ENCODE measurements around the gene OR51F1.
"Not testable (repeated sequence)": the region's sequence is repeated elsewhere in the genome, so short reads cannot be mapped to it uniquely, and the experiment has no call there.

Gene OR51F1, protein sequence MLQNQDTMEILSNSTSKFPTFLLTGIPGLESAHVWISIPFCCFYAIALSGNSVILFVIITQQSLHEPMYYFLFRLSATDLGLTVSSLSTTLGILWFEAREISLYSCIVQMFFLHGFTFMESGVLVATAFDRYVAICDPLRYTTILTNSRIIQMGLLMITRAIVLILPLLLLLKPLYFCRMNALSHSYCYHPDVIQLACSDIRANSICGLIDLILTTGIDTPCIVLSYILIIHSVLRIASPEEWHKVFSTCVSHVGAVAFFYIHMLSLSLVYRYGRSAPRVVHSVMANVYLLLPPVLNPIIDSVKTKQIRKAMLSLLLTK

GRCh38 chr11:4769838-4770237 lies at the start of gene OR51F1:
Gene OR51F1, minus strand, starts transcription at chr11:4769938. Its CDS starts 0 bp downstream, at chr11:4769938.
- DNase-seq: no peak

DNA sequence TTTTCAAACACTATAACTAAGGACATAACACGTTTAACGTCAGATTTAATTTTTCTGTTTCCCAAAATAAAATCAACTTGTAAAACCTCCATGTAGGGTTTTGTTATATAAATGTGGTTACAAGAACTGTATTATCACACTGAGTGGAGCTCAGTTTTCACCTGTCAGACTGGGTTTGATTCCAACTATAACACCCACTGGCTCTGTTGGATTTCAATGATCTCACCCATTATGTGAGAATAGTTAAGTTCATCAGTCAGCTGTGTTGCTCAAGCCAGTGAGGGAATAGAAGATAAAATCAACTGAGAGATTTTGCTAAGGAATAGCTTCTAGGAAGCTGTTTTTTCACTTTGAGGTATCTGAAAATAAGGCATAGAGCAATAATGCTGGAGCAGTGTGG lies 39.5 kb upstream of the OR51F1 start:
- DNase-seq: no peak

GRCh38 chr11:4808476-4808875 lies 38.7 kb upstream of the OR51F1 start:
- DNase-seq: no peak

DNA sequence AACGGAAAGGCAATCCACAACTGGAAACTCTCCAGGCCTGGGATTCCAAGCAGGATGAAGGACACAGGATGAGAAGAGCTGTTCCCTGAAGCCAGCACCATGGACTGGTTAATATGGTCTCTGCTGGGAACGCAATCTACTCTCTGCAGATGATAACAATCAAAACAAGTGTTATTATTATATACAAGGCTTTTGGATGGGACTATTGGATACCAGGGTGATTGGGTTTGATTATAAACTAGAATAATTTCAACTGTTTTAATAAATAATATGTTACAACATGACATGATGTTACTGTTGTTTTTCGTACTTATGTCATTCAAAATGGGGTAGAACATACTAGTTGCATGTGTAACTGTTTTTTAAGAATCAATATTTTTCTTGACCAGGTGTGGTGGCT lies 34.5 kb upstream of the OR51F1 start, which contains the start of gene OR52R1:
TSS of gene OR52R1 (minus strand) at position 101 of the 400 bp plus-strand sequence. CDS start at position 101, 0 bp downstream.
- no peak for DNase-seq

GRCh38 chr11:4801316-4801715 lies 31.6 kb upstream of the OR51F1 start:
- not testable (repeated sequence) for DNase-seq

GRCh38 chr11:4798427-4799183 lies 28.9 kb upstream of the OR51F1 start:
- no peak for DNase-seq

GRCh38 chr11:4797206-4797605 lies 27.5 kb upstream of the OR51F1 start:
- no peak for DNase-seq

DNA sequence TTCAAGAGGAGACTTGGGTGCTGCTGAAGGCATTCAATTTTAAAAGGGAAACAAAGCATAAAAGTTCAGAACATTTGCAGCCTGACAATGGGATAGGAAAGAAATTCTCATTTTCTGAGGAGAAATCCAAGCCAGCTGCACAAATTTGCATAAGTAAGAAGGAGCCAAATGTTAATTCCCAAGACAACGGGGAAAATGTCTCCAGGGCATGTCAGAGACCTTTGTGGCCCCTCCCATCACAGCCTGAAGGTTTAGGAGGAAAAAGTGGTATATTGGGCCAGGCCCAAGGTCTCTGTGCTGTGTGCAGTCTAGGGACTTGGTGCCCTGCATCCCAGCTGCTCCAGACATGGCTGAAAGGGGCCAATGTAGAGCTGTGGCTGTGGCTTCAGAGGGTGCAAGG lies 12.7 kb upstream of the OR51F1 start:
- no peak for DNase-seq

GRCh38 chr11:4768094-4768493 lies 1.6 kb downstream of the OR51F1 start:
- DNase-seq: no peak

DNA sequence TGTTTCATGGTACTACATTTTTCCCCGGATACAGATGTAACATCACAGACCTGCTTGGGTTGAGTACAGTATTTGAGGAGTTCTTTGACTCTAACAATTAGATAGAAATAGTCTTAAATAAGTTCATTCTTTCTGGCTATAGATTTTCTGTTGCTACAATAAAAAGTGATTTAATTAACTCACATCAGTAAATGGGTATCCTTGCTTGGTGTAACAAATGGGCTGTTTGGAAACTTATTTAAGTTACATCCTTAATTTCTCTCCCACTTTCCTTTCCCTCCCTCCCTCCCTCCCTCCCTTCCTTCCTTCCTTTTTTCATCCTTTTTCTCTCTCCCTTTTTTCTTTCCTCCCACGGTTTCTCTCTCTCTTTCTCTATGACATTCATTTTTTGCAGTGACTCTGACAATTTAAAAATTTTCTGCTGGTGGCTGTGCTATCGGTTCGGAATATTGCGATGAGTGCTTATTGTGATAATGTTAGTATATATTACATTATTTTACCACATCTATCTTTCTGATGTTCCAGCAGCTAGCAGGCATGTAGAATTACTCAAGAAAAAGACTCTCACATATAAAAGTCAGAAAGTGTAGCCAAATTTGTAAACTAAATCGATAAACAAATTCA lies 3.2 kb downstream of the OR51F1 start:
- no peak for DNase-seq

DNA sequence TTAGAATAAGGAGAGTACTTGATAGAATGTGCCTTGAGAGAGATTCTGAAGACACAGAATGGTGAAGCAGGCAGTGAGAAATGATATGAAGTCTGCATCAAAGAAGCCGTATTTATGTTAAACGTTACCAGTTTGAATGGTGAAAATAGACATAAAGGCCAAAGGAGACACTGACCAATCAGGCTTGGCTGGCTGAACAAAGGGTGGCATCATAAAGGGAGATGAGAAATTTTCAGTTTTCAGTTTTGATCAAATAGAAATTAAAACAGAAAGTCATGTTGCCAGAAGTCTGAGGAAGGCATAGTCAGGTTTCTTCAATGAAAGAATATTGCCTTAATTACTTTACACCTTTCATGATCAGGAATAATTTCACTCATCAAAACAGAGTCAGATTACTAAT lies 6.6 kb downstream of the OR51F1 start:
- no peak for DNase-seq

- DNase-seq: no peak
Measured at GRCh38 chr11:4751201-4751600, 18.5 kb downstream of the OR51F1 start.

GRCh38 chr11:4748438-4748837 lies 21.3 kb downstream of the OR51F1 start:
- no peak for DNase-seq

GRCh38 chr11:4740735-4741134 lies 29.0 kb downstream of the OR51F1 start:
- no peak for DNase-seq

GRCh38 chr11:4727171-4727570 lies 42.6 kb downstream of the OR51F1 start:
- no peak for DNase-seq

DNA sequence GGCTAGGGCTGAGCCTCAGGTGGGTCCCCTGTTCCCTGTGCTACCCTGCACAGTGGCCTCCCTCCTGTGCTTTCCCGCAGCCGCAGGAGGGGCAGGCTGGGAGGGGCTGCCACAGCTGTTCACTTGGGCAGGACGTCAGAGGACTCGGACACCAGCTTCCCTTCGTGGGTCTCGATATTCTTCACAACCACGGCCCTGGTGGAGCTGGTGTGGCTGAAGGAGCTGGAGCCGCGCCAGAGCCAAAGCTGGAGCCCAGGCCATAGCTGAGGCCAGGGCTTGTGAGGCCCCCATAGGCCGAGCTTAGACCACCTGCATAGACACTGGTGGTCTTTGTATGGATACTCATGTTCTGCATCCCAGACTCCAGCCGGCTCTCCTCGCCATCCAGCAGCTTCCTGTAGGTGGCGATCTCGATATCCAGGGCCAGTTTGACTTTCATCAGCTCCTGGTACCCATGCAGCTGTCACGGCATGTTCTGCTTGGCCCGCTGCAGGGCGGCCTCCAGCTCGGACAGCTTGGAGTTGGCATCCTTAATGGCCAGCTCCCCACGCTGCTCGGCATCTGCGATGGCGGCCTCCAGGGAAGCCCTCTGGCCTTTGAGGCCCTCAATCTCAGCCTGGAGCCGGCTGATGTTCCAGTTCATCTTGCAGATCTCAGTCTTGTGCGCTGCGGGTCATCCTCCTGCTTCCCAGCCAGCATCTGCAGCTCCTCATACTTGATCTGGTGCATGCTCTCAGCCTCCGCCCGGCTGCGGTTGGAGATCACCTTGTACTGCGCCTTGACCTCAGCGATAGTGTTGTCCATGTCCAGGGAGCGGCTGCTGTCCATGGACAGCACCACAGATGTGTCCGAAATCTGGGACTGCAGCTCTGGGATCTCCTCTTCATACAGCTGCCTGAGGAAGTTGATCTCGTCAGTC lies 46.9 kb downstream of the OR51F1 start:
- DNase-seq: not testable (repeated sequence)

All from midbrain (tissue), 1 donor.